ENCODE results near the gene ZNF775. TPM values are rescaled to one million over a fixed set of nuclear protein-coding genes. Genes with fewer than 3 reads are reported as not detected.

Gene ZNF775
- polyA plus RNA-seq, 3 donors = 1.3 to 2.7 (median 1.4) TPM

GRCh38 chr7:150344299-150344698 is 34.8 kb upstream of the ZNF775 start:
- Mint-ChIP-seq H3K27me3 (ENCODE audit: low read depth in 3 of 3) (peaks cover 36 to 56% (median 44%) of the 10 kb centered on the region in 3 donors), H3K27ac (peak overlapping the region in 1 of 7 donors; percentile 54), H3K4me3 (no peak overlapping the region), H3K36me3 (peaks cover 5% of the 10 kb centered on the region in 2 donors), H3K4me1 (peaks cover 13% of the 10 kb centered on the region), H3K9me3 (peaks cover 0 to 33% (median 19%) of the 10 kb centered on the region in 7 donors)
- no peak overlapping the region for H3K9ac ChIP-seq (ENCODE audit: insufficient read depth, low read length, poor library complexity, severe bottlenecking)
- TF ChIP-seq CTCF (IDR thresholded peaks at IDR 0.05) = no peak
- DNase-seq = no peak
- peaks cover 27 to 40% of the 10 kb centered on the region in 2 donors for H3K27me3 ChIP-seq (ENCODE audit: control insufficient read depth in 2 of 2, insufficient read depth in 2 of 2, low read length in 2 of 2)
- H3K4me2 ChIP-seq (replicated peaks; ENCODE audit: extremely low read depth, low read length, poor library complexity, severe bottlenecking) = no peak overlapping the region
- no peak overlapping the region for H3K27ac ChIP-seq (ENCODE audit: low read depth in 1 of 2, low read length in 2 of 2)
- intact Hi-C loops (cut with micrococcal nuclease) = loop anchor here in 1 of 2 donors (10.0 kb wide), 1 partner anchor 51 kb away; no protein-coding TSS in a partner anchor
- peaks cover 6 to 12% of the 10 kb centered on the region in 2 donors for H3K4me1 ChIP-seq (ENCODE audit: control insufficient read depth in 1 of 2, insufficient read depth in 2 of 2, low read length in 2 of 2)
- peaks cover 10 to 22% of the 10 kb centered on the region in 2 donors for H3K9me3 ChIP-seq (replicated peaks in 1 of 2; ENCODE audit: control insufficient read depth in 1 of 2, insufficient read depth in 1 of 2, low read length in 2 of 2)
- no peaks in the 10 kb centered on the region for H3K36me3 ChIP-seq (replicated peaks in 1 of 2; ENCODE audit: control insufficient read depth in 1 of 2, insufficient read depth in 2 of 2, low read length in 2 of 2)
- no peaks in the 10 kb centered on the region for H4K20me1 ChIP-seq (ENCODE audit: insufficient read depth, low read length)
- H2AFZ ChIP-seq (ENCODE audit: insufficient read depth, low read depth, low read length, poor library complexity, severe bottlenecking) = no peak overlapping the region
- no peak overlapping the region for H3K4me3 ChIP-seq (replicated peaks in 1 of 3; ENCODE audit: low read depth in 2 of 3, low read length in 3 of 3)
- H3K79me2 ChIP-seq (ENCODE audit: insufficient read depth, low read length) = no peaks in the 10 kb centered on the region

- Histone ChIP-seq H3K4me1 (ENCODE audit: control insufficient read depth in 1 of 2, insufficient read depth in 2 of 2, low read length in 2 of 2) (peaks cover 6 to 12% of the 10 kb centered on the region in 2 donors), H2AFZ (ENCODE audit: insufficient read depth, low read depth, low read length, poor library complexity, severe bottlenecking) (no peak overlapping the region), H3K4me2 (replicated peaks; ENCODE audit: extremely low read depth, low read length, poor library complexity, severe bottlenecking) (no peak overlapping the region), H3K9me3 (replicated peaks in 1 of 2; ENCODE audit: control insufficient read depth in 1 of 2, insufficient read depth in 1 of 2, low read length in 2 of 2) (peaks cover 10 to 22% of the 10 kb centered on the region in 2 donors), H3K27me3 (ENCODE audit: control insufficient read depth in 2 of 2, insufficient read depth in 2 of 2, low read length in 2 of 2) (peaks cover 25 to 33% of the 10 kb centered on the region in 2 donors), H4K20me1 (ENCODE audit: insufficient read depth, low read length) (no peaks in the 10 kb centered on the region), H3K4me3 (replicated peaks in 1 of 3; ENCODE audit: low read depth in 2 of 3, low read length in 3 of 3) (no peak overlapping the region), H3K36me3 (replicated peaks in 1 of 2; ENCODE audit: control insufficient read depth in 1 of 2, insufficient read depth in 2 of 2, low read length in 2 of 2) (no peaks in the 10 kb centered on the region), H3K27ac (ENCODE audit: low read depth in 1 of 2, low read length in 2 of 2) (no peak overlapping the region), H3K9ac (ENCODE audit: insufficient read depth, low read length, poor library complexity, severe bottlenecking) (no peak overlapping the region), H3K79me2 (ENCODE audit: insufficient read depth, low read length) (no peaks in the 10 kb centered on the region)
- no peak overlapping the region for H3K27ac Mint-ChIP-seq
- H3K9me3 Mint-ChIP-seq = peaks cover 0 to 33% (median 18%) of the 10 kb centered on the region in 7 donors
- peaks cover 2% of the 10 kb centered on the region in 2 donors for H3K36me3 Mint-ChIP-seq
- no CpG with 5 or more reads among the region's 1 CpG for WGBS (ENCODE audit: insufficient coverage)
- TF ChIP-seq CTCF (IDR thresholded peaks at IDR 0.05) = no peak
- no peak overlapping the region for H3K4me3 Mint-ChIP-seq
- peaks cover 30 to 49% (median 38%) of the 10 kb centered on the region in 3 donors for H3K27me3 Mint-ChIP-seq (ENCODE audit: low read depth in 3 of 3)
- H3K4me1 Mint-ChIP-seq = peaks cover 11% of the 10 kb centered on the region
- DNase-seq = no peak
- intact Hi-C loops (cut with micrococcal nuclease) = loop anchor here in 1 of 2 donors (10.0 kb wide), 1 partner anchor 50 kb away; no protein-coding TSS in a partner anchor
These were observed 34.1 kb upstream of the ZNF775 start for GRCh38 chr7:150345012-150345411.
